ENCODE results near the gene CDCP1.

- no peak for TF ChIP-seq POLR2A (IDR thresholded peaks at IDR 0.05; ENCODE audit: extremely low read depth, insufficient read length)
- no peak for TF ChIP-seq CTCF (IDR thresholded peaks at IDR 0.05; ENCODE audit: low read depth, low read length)
- TF ChIP-seq MAX (IDR thresholded peaks at IDR 0.05; ENCODE audit: low read depth, low read length), result no peak
- no peak for TF ChIP-seq MYC (IDR thresholded peaks at IDR 0.05; ENCODE audit: low read depth, low read length)
These were observed 50.2 kb downstream of the CDCP1 start for GRCh38 chr3:45095916-45096526.

Measured in NB4 (cell line).